Suprapubic skin (tissue), 4 donors: ENCODE measurements around the gene RNFT2. TPM values are rescaled to one million over a fixed set of nuclear protein-coding genes. Genes with fewer than 3 reads are reported as not detected.

Experiments used
- DNase-seq, 2 donors: peaks; one replicate each; pipeline ENCODE4 v3.0.0-alpha.2; 2019; ENCODE audit warnings: low spot score in 2 of 2
- H3K27ac ChIP-seq: fragments of 200-600 bp; sonication (generic); one replicate; pipeline ENCODE4 v1.5.1; 2019
- H3K27me3 ChIP-seq: fragments of 200-600 bp; sonication (generic); one replicate; pipeline ENCODE4 v1.5.1; 2019
- H3K36me3 ChIP-seq: fragments of 200-600 bp; sonication (generic); one replicate; pipeline ENCODE4 v1.5.1; 2019
- H3K4me1 ChIP-seq: fragments of 200-600 bp; sonication (generic); one replicate; pipeline ENCODE4 v1.5.1; 2019
- H3K4me3 ChIP-seq: fragments of 200-600 bp; sonication (generic); one replicate; pipeline ENCODE4 v1.5.1; 2019; ENCODE audit warnings: mild to moderate bottlenecking
- H3K9me3 ChIP-seq: fragments of 200-600 bp; sonication (generic); one replicate; pipeline ENCODE4 v1.5.1; 2019
- EP300 ChIP-seq: sonication (generic); formaldehyde crosslinking; IDR thresholded peaks from one replicate; pipeline ENCODE4 v1.6.1; 2017; ENCODE audit warnings: antibody characterized with exemption
- POLR2A ChIP-seq, 2 donors: fragments of 450-650 bp; IDR thresholded peaks; one replicate each; pipeline ENCODE4 v1.6.1; 2017; ENCODE audit warnings: antibody characterized with exemption in 2 of 2, mild to moderate bottlenecking in 2 of 2, moderate library complexity in 2 of 2
- POLR2AphosphoS5 ChIP-seq, 3 donors: sonication (generic); formaldehyde crosslinking; IDR thresholded peaks; one replicate each; pipeline ENCODE4 v1.6.1; 2017; ENCODE audit warnings: antibody characterized with exemption in 3 of 3
- WGBS: methylation state at CpG from one replicate; pipeline ENCODE4 v1.1.5; 2018; 5-methylcytosine and 5-hydroxymethylcytosine counted together
- total RNA-seq, 4 donors: library from RNA; depleted of rRNA; stranded (reverse); fragments of >200 nt; gene quantifications; one replicate each; pipeline ENCODE4 v1.1.0, GENCODE V29; 2016
- TF ChIP-seq, protein P1 (sequence below), 2 donors: fragments of 200-600 bp in 1 of 2; fragments of 450-650 bp in 1 of 2; sonication (generic) in 1 of 2; IDR thresholded peaks; one replicate each; pipeline ENCODE4 v1.5.1; 2016 to 2019; ENCODE audit warnings: antibody characterized with exemption in 2 of 2, mild to moderate bottlenecking in 1 of 2, moderate library complexity in 1 of 2

The RNFT2 gene
- total RNA-seq, 4 donors from 2014 or later = 0.40 to 1.4 (median 0.69) TPM

DNA sequence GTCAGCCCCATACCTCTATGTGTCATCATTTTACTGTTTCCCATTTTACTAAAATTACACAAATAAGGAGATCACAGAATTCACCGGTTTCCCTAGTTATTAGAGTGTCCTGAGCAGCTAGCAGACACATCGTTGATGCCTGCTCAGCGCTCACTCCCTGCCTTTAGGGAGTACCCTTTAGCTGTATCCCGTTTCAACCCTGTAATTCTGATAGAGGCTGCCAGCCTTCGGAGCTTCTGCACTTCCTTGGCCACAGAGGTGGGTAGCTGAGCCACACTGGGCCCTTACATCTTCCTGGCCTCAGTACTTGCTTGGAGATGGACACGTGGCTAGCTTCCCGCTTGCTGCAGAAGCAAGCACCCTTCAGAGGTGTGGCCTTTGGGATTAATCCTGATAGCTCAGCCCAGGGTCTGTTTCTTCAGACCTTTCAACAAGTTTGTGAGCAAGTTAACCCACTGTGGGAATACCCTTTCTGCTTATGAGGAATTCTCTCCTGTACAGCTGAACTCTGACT lies 158.4 kb downstream of the RNFT2 start:
- 65% methylated on average over 7 of the region's 7 CpGs for WGBS
- no peak for TF ChIP-seq POLR2AphosphoS5 (IDR thresholded peaks at IDR 0.05)
- TF ChIP-seq, protein P1, sequence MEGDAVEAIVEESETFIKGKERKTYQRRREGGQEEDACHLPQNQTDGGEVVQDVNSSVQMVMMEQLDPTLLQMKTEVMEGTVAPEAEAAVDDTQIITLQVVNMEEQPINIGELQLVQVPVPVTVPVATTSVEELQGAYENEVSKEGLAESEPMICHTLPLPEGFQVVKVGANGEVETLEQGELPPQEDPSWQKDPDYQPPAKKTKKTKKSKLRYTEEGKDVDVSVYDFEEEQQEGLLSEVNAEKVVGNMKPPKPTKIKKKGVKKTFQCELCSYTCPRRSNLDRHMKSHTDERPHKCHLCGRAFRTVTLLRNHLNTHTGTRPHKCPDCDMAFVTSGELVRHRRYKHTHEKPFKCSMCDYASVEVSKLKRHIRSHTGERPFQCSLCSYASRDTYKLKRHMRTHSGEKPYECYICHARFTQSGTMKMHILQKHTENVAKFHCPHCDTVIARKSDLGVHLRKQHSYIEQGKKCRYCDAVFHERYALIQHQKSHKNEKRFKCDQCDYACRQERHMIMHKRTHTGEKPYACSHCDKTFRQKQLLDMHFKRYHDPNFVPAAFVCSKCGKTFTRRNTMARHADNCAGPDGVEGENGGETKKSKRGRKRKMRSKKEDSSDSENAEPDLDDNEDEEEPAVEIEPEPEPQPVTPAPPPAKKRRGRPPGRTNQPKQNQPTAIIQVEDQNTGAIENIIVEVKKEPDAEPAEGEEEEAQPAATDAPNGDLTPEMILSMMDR (IDR thresholded peaks at IDR 0.05) = no peak
- no peak for TF ChIP-seq EP300

GRCh38 chr12:116897476-116897875 lies 159.4 kb downstream of the RNFT2 start:
- H3K27me3 ChIP-seq = peaks cover 44% of the 10 kb centered on the region
- WGBS = 68% methylated on average over 4 of the region's 4 CpGs

More for the DNA sequence above, 158.4 kb downstream of the RNFT2 start:
- H3K27me3 ChIP-seq = peaks cover 37% of the 10 kb centered on the region
- DNase-seq = no peak
- no peaks in the 10 kb centered on the region for H3K9me3 ChIP-seq
- H3K36me3 ChIP-seq = no peaks in the 10 kb centered on the region
- no peak overlapping the region for H3K4me3 ChIP-seq
- no peaks in the 10 kb centered on the region for H3K4me1 ChIP-seq
- no peak overlapping the region for H3K27ac ChIP-seq

DNA sequence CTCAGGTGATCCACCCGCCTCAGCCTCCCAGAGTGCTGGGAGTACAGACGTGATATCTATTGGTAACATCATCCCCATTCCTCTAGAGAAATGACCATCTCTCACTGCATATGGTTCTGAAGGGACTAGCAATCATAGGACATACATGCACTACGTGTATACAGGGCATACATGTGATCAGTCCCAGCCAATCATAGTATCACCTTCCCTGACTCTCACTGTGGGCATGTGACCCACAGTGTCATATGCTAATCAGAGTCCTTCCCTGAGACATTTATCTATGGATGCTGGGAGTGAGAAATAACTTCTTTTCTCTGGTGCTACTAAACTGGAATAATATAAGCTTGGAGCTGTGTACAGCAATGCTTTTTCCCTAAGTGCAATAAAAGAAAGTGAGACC lies 160.6 kb downstream of the RNFT2 start:
- Histone ChIP-seq H3K36me3 (no peaks in the 10 kb centered on the region), H3K27me3 (peaks cover 44% of the 10 kb centered on the region), H3K4me3 (no peak overlapping the region), H3K9me3 (no peaks in the 10 kb centered on the region), H3K4me1 (no peaks in the 10 kb centered on the region), H3K27ac (no peak overlapping the region)
- DNase-seq = no peak
- WGBS = 60% methylated on average over 3 of the region's 3 CpGs
- no peak for TF ChIP-seq EP300

More at GRCh38 chr12:116897476-116897875, 159.4 kb downstream of the RNFT2 start:
- no peaks in the 10 kb centered on the region for H3K36me3 ChIP-seq
- no peaks in the 10 kb centered on the region for H3K4me1 ChIP-seq
- H3K27ac ChIP-seq = no peak overlapping the region
- DNase-seq = no peak
- no peaks in the 10 kb centered on the region for H3K9me3 ChIP-seq
- no peak for TF ChIP-seq EP300
- TF ChIP-seq, protein P1 (IDR thresholded peaks at IDR 0.05) = no peak
- TF ChIP-seq POLR2A (IDR thresholded peaks at IDR 0.05) = no peak
- no peak for TF ChIP-seq POLR2AphosphoS5 (IDR thresholded peaks at IDR 0.05)
- no peak overlapping the region for H3K4me3 ChIP-seq

DNA sequence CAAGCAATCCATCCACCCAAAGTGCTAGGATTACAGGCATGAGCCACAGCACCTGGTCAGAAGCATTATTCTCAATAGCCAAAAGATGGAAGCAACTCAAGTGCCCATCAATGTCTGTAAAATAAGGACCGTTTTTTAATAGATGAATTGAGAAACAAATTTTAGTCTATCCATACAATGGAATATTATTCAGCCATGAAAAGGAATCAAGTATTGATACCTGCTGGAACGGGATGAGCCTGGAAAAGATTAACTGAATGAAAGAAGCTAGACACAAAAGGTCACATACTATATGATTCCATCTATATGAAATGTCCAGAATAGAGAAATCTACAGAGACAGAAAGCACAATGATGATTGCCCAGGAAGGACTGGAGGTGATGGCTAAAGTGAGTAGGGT lies 163.5 kb downstream of the RNFT2 start:
- peaks cover 49% of the 10 kb centered on the region for H3K27me3 ChIP-seq
- no peaks in the 10 kb centered on the region for H3K9me3 ChIP-seq
- no peak for DNase-seq
- no peak overlapping the region for H3K27ac ChIP-seq
- no peak for TF ChIP-seq EP300
- TF ChIP-seq POLR2A (IDR thresholded peaks at IDR 0.05) = no peak
- TF ChIP-seq, protein P1 (IDR thresholded peaks at IDR 0.05) = no peak
- TF ChIP-seq POLR2AphosphoS5 (IDR thresholded peaks at IDR 0.05) = no peak
- H3K36me3 ChIP-seq = no peaks in the 10 kb centered on the region
- no peak overlapping the region for H3K4me3 ChIP-seq
- 88% methylated on average over 2 of the region's 2 CpGs for WGBS
- no peaks in the 10 kb centered on the region for H3K4me1 ChIP-seq

Other genes with a start within 250 kb of the RNFT2 start
- 10 to 100 TPM in 1 of 4 donors, 1 to 10 TPM in 2, not detected in 1; 3.5 to 13.9 (median 5.6) TPM for gene MAP1LC3B2, start 178.9 kb upstream of the RNFT2 start, total RNA-seq
- gene SPRING1, start 246 bp upstream of the RNFT2 start, total RNA-seq = 10 to 100 TPM; 19.9 to 31.4 (median 27.5) TPM
- not detected for gene HRK, start 143.1 kb downstream of the RNFT2 start, total RNA-seq
- gene FBXW8, start 172.6 kb downstream of the RNFT2 start, total RNA-seq = 10 to 100 TPM in 2 of 4 donors, 1 to 10 TPM in 2; 9.1 to 19.0 (median 13.5) TPM